ENCODE results near the gene LYRM1.

- TF ChIP-seq CTCF (IDR thresholded peaks at IDR 0.05) (no peak), POLR2AphosphoS5 (IDR thresholded peaks at IDR 0.05) (no peak)
Observed at GRCh38 chr16:20931066-20931600, 30.6 kb downstream of the LYRM1 start.

Data from breast epithelium (tissue), 3 donors.